A673 (cell line): ENCODE results near the gene CPT1A. TPM values are rescaled to one million over a fixed set of nuclear protein-coding genes. Genes with fewer than 3 reads are reported as not detected.

Source experiments
- BruUV-seq: library from RNA; stranded (reverse); fragments of 400-500 nt; replicated peaks from 2 replicates; lab custom pipeline; 2021; lab: Mats Ljungman, UMichigan
- CTCF ChIA-PET: fragments of 300-600 bp; sonication (Branson Sonifier 250); formaldehyde crosslinking; loops from one replicate; lab custom pipeline; 2022; ENCODE audit warnings: antibody characterized with exemption; lab: Charles Lee
- POLR2A ChIA-PET: fragments of 300-600 bp; sonication (Branson Sonifier 250); formaldehyde crosslinking; loops from one replicate; lab custom pipeline; 2022; ENCODE audit warnings: antibody characterized with exemption; ENCODE audit not compliant: low non-redundant PET; lab: Charles Lee
- DNase-seq: peaks from one replicate; pipeline ENCODE4 v3.0.0-alpha.2; 2015; ENCODE audit warnings: low spot score
- H3K27ac ChIP-seq: fragments of 200-600 bp; sonication (generic); 2 replicates; pipeline ENCODE4 v1.5.1; 2016; ENCODE audit warnings: mixed run types, low read depth, mild to moderate bottlenecking, mixed read lengths, antibody characterized with exemption, low read length; ENCODE audit not compliant: poor library complexity, severe bottlenecking
- H3K27me3 ChIP-seq: fragments of 200-600 bp; sonication (generic); replicated peaks from 2 replicates; pipeline ENCODE4 v1.6.1; 2017; ENCODE audit warnings: mixed run types, low read depth, mild to moderate bottlenecking, mixed read lengths, antibody characterized with exemption, low read length; ENCODE audit not compliant: insufficient read depth, poor library complexity
- H3K36me3 ChIP-seq: fragments of 200-600 bp; sonication (generic); 2 replicates; pipeline ENCODE4 v1.6.1; 2016; ENCODE audit warnings: mixed run types, mild to moderate bottlenecking, mixed read lengths, antibody characterized with exemption, low read length; ENCODE audit not compliant: insufficient read depth, poor library complexity, severe bottlenecking
- H3K4me1 ChIP-seq: fragments of 200-600 bp; sonication (generic); 2 replicates; pipeline ENCODE4 v1.6.1; 2017; ENCODE audit warnings: mixed run types, mild to moderate bottlenecking, mixed read lengths, antibody characterized with exemption, low read length; ENCODE audit not compliant: insufficient read depth, poor library complexity, severe bottlenecking
- H3K4me3 ChIP-seq: fragments of 200-600 bp; sonication (generic); 2 replicates; pipeline ENCODE4 v1.5.1; 2016; ENCODE audit warnings: low read depth, mixed run types, mild to moderate bottlenecking, mixed read lengths, low read length; ENCODE audit not compliant: poor library complexity, severe bottlenecking
- H3K9me3 ChIP-seq: fragments of 200-600 bp; sonication (generic); 2 replicates; pipeline ENCODE4 v1.6.1; 2016; ENCODE audit warnings: mixed run types, low read depth, mild to moderate bottlenecking, mixed read lengths, antibody characterized with exemption, low read length; ENCODE audit not compliant: poor library complexity, severe bottlenecking
- EZH2 ChIP-seq: fragments of 200-600 bp; sonication (generic); IDR thresholded peaks from 2 replicates; pipeline ENCODE4 v1.6.1; 2017; ENCODE audit warnings: borderline replicate concordance, low read depth, mild to moderate bottlenecking, mixed read lengths, antibody characterized with exemption, low read length; ENCODE audit not compliant: poor library complexity, severe bottlenecking
- intact Hi-C: fragments of 100-400 bp; cut with micrococcal nuclease; formaldehyde crosslinking; loops from one replicate; pipeline ENCODE4 v1.10.0; 2022; ENCODE audit not compliant: unreplicated experiment
- total RNA-seq: library from RNA; stranded (reverse); gene quantifications from 2 replicates; pipeline ENCODE4 v1.2.3, GENCODE V29; 2021
- TF ChIP-seq, protein P1 (sequence below): fragments of 300-800, 200-600 bp; sonication (generic); conservative IDR thresholded peaks from 2 replicates; pipeline ENCODE4 v1.5.1; 2017; ENCODE audit warnings: low read depth, mild to moderate bottlenecking, antibody characterized with exemption, low read length, moderate library complexity, mixed read lengths

CPT1A gene
- total RNA-seq, 1 experiment from 2014 or later, result 15.5 TPM

DNA sequence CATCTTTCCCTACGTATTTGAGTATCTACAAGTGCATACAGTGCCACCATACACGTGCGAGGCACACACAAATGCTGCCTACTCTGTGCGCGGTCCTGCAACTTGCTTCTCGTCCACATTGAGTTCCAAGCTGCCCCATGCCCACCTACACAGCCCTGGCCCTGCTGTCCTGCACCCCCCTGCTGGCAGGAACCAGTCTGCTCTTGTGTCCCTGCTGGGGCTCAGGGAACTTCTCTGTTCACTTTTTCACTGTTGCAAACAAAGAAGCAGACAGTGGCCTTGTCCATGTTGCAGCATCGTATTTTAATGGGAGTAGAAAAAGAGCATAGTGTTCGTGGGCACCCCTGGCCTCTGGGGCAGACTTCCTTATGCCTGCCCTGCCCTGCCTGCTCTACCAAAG lies 14.0 kb downstream of the CPT1A start:
- ChIA-PET POLR2A (no interaction called here), CTCF (interaction anchor here (0.6 kb wide), 1 partner anchor 40 kb away, joined by 8 read pairs; no protein-coding TSS in a partner anchor)
- Histone ChIP-seq H3K27me3 (no peaks in the 10 kb centered on the region), H3K4me1 (no peaks in the 10 kb centered on the region), H3K36me3 (no peaks in the 10 kb centered on the region), H3K27ac (no peak overlapping the region), H3K9me3 (no peaks in the 10 kb centered on the region), H3K4me3 (no peak overlapping the region)
- no peak for DNase-seq
- TF ChIP-seq EZH2, result no peak
- TF ChIP-seq, protein P1, sequence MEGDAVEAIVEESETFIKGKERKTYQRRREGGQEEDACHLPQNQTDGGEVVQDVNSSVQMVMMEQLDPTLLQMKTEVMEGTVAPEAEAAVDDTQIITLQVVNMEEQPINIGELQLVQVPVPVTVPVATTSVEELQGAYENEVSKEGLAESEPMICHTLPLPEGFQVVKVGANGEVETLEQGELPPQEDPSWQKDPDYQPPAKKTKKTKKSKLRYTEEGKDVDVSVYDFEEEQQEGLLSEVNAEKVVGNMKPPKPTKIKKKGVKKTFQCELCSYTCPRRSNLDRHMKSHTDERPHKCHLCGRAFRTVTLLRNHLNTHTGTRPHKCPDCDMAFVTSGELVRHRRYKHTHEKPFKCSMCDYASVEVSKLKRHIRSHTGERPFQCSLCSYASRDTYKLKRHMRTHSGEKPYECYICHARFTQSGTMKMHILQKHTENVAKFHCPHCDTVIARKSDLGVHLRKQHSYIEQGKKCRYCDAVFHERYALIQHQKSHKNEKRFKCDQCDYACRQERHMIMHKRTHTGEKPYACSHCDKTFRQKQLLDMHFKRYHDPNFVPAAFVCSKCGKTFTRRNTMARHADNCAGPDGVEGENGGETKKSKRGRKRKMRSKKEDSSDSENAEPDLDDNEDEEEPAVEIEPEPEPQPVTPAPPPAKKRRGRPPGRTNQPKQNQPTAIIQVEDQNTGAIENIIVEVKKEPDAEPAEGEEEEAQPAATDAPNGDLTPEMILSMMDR, result no peak
- intact Hi-C loops, result no loop called here
- BruUV-seq, result no TSS peak

DNA sequence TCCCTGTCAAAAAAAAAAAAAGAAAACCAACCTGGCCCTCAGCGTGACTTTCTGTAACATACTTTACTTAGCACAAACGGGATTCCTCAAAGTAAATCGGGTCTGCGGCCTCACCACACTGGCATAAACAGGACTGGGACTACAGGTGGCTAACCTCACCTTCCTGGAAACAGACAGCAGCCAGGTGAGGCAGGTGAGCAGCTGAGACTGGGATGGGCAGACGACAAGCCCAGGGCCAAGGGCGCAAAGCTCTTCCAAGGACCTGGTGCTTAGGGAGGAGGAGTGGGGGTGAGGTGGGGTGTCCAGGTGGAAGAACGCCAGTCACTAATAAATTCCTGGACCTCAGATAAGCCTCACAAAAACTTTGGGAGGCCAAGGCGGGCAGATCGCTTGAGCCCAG lies 15.0 kb downstream of the CPT1A start:
- no peak overlapping the region for H3K4me3 ChIP-seq
- POLR2A ChIA-PET, result no interaction called here
- BruUV-seq, result no TSS peak
- no peak for DNase-seq
- no peaks in the 10 kb centered on the region for H3K36me3 ChIP-seq
- CTCF ChIA-PET, result no interaction called here
- no peak overlapping the region for H3K27ac ChIP-seq
- H3K4me1 ChIP-seq, result no peaks in the 10 kb centered on the region
- TF ChIP-seq EZH2, result no peak
- TF ChIP-seq, protein P1, result no peak
- H3K9me3 ChIP-seq, result no peaks in the 10 kb centered on the region
- intact Hi-C loops, result no loop called here
- H3K27me3 ChIP-seq, result no peaks in the 10 kb centered on the region

DNA sequence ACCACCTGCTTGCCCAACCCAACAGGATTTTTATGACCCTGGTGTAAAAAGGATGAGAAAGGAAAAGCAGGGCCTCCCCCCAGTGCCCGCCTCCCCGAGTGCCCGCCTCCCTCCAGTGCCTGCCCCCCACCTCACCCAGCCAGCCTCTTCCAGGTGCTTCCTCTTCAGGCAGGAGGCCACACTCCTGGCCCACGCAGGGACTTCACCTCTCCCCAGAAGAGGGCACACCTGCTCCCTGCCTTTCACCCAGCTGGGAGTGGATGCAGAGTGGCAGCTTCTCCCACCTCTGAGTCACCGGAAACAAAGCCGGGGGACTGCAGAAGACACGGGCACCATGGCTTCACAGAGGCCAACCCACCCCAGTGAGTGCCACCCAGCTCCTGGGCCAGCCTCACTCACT lies 16.1 kb downstream of the CPT1A start:
- no peaks in the 10 kb centered on the region for H3K36me3 ChIP-seq
- no peak for DNase-seq
- H3K27ac ChIP-seq, result no peak overlapping the region
- CTCF ChIA-PET, result no interaction called here
- no peaks in the 10 kb centered on the region for H3K9me3 ChIP-seq
- intact Hi-C loops, result no loop called here
- BruUV-seq, result no TSS peak
- POLR2A ChIA-PET, result no interaction called here
- H3K27me3 ChIP-seq, result no peaks in the 10 kb centered on the region
- no peak overlapping the region for H3K4me3 ChIP-seq
- TF ChIP-seq EZH2, result no peak
- TF ChIP-seq, protein P1, result no peak
- H3K4me1 ChIP-seq, result no peaks in the 10 kb centered on the region
